GM19328 (cell line): ENCODE measurements around the gene HAPLN2.
"Not testable (repeated sequence)": the region's sequence is repeated elsewhere in the genome, so short reads cannot be mapped to it uniquely, and the experiment has no call there.

Experiments
- ATAC-seq: cut with Tn5 transposase; IDR thresholded peaks from one replicate; pipeline ENCODE4 v1.9.1; 2021; ENCODE audit warnings: mild to moderate bottlenecking, moderate library complexity; ENCODE audit not compliant: unreplicated experiment

The HAPLN2 gene

GRCh38 chr1:156616463-156616862, 2.8 kb upstream of the HAPLN2 start:
- no peak for ATAC-seq

- ATAC-seq = no peak
Measured at GRCh38 chr1:156619582-156619955, 354 bp downstream of the HAPLN2 start.

- ATAC-seq = no peak
Measured at GRCh38 chr1:156622581-156623297, 3.5 kb downstream of the HAPLN2 start.

GRCh38 chr1:156623946-156624813, 5.0 kb downstream of the HAPLN2 start:
- no peak for ATAC-seq

GRCh38 chr1:156624814-156625435, 5.7 kb downstream of the HAPLN2 start:
- ATAC-seq = no peak

- no peak for ATAC-seq
Measured at GRCh38 chr1:156625436-156626078, 6.3 kb downstream of the HAPLN2 start.

- no peak for ATAC-seq
Measured at GRCh38 chr1:156626079-156626438, 6.8 kb downstream of the HAPLN2 start.

- ATAC-seq = no peak
Measured at GRCh38 chr1:156627313-156627880, 8.2 kb downstream of the HAPLN2 start.

GRCh38 chr1:156629823-156630449, 10.7 kb downstream of the HAPLN2 start:
- ATAC-seq = no peak

- ATAC-seq = not testable (repeated sequence)
Measured at GRCh38 chr1:156631152-156631551, 11.9 kb downstream of the HAPLN2 start.

GRCh38 chr1:156632355-156632754, 13.1 kb downstream of the HAPLN2 start:
- no peak for ATAC-seq

- ATAC-seq = no peak
Measured at GRCh38 chr1:156638189-156638985, 19.2 kb downstream of the HAPLN2 start.

- no peak for ATAC-seq
Measured at GRCh38 chr1:156639601-156640101, 20.4 kb downstream of the HAPLN2 start.

GRCh38 chr1:156640842-156641706, 21.9 kb downstream of the HAPLN2 start:
- ATAC-seq = no peak

GRCh38 chr1:156641761-156642264, 22.6 kb downstream of the HAPLN2 start, which contains the start of gene BCAN:
TSS of gene BCAN (plus strand) at chr1:156642117. CDS start at chr1:156646055, 3,938 bp downstream.
- ATAC-seq = no peak

- ATAC-seq = no peak
Measured at GRCh38 chr1:156642265-156643048, 23.2 kb downstream of the HAPLN2 start.

- ATAC-seq = no peak
Measured at GRCh38 chr1:156643049-156643777, 24.0 kb downstream of the HAPLN2 start.
